Hepatocyte (in vitro differentiated cells): ENCODE results near the gene NOL9. TPM values are rescaled to one million over a fixed set of nuclear protein-coding genes. Genes with fewer than 3 reads are reported as not detected.
A peak's percentile ranks its signal among the peaks of the same experiment; 100 is the strongest.

Experiments used
- DNase-seq: peaks from one replicate; pipeline ENCODE4 v3.0.0-alpha.2; 2016; ENCODE audit warnings: low spot score
- H2AFZ ChIP-seq: fragments of 200-600 bp; sonication (generic); 2 replicates; pipeline ENCODE4 v1.6.0; 2016; ENCODE audit warnings: antibody characterized with exemption, mild to moderate bottlenecking
- H3K27ac ChIP-seq: fragments of 200-600 bp; sonication (generic); 2 replicates; pipeline ENCODE4 v1.5.1; 2016; ENCODE audit warnings: mild to moderate bottlenecking
- H3K27me3 ChIP-seq: fragments of 200-600 bp; sonication (generic); 2 replicates; pipeline ENCODE4 v1.6.1; 2016
- H3K36me3 ChIP-seq: fragments of 200-600 bp; sonication (generic); replicated peaks from 2 replicates; pipeline ENCODE4 v1.5.1; 2016; ENCODE audit warnings: low read depth; ENCODE audit not compliant: insufficient read depth
- H3K4me1 ChIP-seq: fragments of 200-600 bp; sonication (generic); 2 replicates; pipeline ENCODE4 v1.5.1; 2016; ENCODE audit warnings: mild to moderate bottlenecking, moderate library complexity; ENCODE audit not compliant: insufficient read depth
- H3K4me2 ChIP-seq: fragments of 200-600 bp; sonication (generic); 2 replicates; pipeline ENCODE4 v1.6.0; 2016
- H3K4me3 ChIP-seq: fragments of 200-600 bp; sonication (generic); 2 replicates; pipeline ENCODE4 v1.5.1; 2016; ENCODE audit warnings: mild to moderate bottlenecking
- H3K79me2 ChIP-seq: fragments of 200-600 bp; sonication (generic); 2 replicates; pipeline ENCODE4 v1.6.0; 2017; ENCODE audit warnings: mild to moderate bottlenecking
- H3K9me2 ChIP-seq: fragments of 200-600 bp; sonication (generic); replicated peaks from 2 replicates; pipeline ENCODE4 v1.6.0; 2017; ENCODE audit warnings: mild to moderate bottlenecking; ENCODE audit not compliant: insufficient read depth
- H3K9me3 ChIP-seq: fragments of 200-600 bp; sonication (generic); 2 replicates; pipeline ENCODE4 v1.5.1; 2016; ENCODE audit warnings: low read depth, mild to moderate bottlenecking
- H4K20me1 ChIP-seq: fragments of 200-600 bp; sonication (generic); 2 replicates; pipeline ENCODE4 v1.6.0; 2016; ENCODE audit warnings: mild to moderate bottlenecking; ENCODE audit not compliant: insufficient read depth, poor library complexity, severe bottlenecking
- CTCF ChIP-seq: fragments of 200-600 bp; sonication (generic); IDR thresholded peaks from 2 replicates; pipeline ENCODE4 v1.5.1; 2016; ENCODE audit warnings: antibody characterized with exemption, mild to moderate bottlenecking; ENCODE audit not compliant: poor library complexity
- EZH2 ChIP-seq: fragments of 200-600 bp; sonication (generic); IDR thresholded peaks from 2 replicates; pipeline ENCODE4 v1.6.1; 2016; ENCODE audit warnings: antibody characterized with exemption, mild to moderate bottlenecking, borderline replicate concordance
- EZH2phosphoT487 ChIP-seq: fragments of 200-600 bp; sonication (generic); IDR thresholded peaks from one replicate; pipeline ENCODE4 v1.6.1; 2018; ENCODE audit warnings: antibody characterized with exemption, mild to moderate bottlenecking, low read depth, moderate library complexity; ENCODE audit not compliant: unreplicated experiment, severe bottlenecking
- WGBS: methylation state at CpG from one replicate; pipeline ENCODE4 v1.1.6; 2016; ENCODE audit warnings: low lambda C conversion rate; ENCODE audit errors: missing lambda C conversion rate; 5-methylcytosine and 5-hydroxymethylcytosine counted together
- polyA plus RNA-seq: library from polyadenylated mRNA; unstranded; fragments of >200 nt; fragmentation: Nextera tagmentation; extraction: Ambion mirVana; gene quantifications from 2 replicates; pipeline ENCODE4 v1.2.1, GENCODE V29; 2016
- total RNA-seq: library from RNA; depleted of rRNA; stranded (reverse); fragments of >200 nt; gene quantifications from 2 replicates; pipeline ENCODE4 v1.2.3, GENCODE V29; 2014

The NOL9 gene
- total and polyA plus RNA-seq, 2 experiments from 2014 or later, result 13.7 to 21.6 TPM

- no peaks in the 10 kb centered on the region for H3K36me3 ChIP-seq
- no peak overlapping the region for H3K4me3 ChIP-seq
- no peak overlapping the region for H3K4me2 ChIP-seq
- DNase-seq, result no peak
- H3K79me2 ChIP-seq, result no peaks in the 10 kb centered on the region
- 86% methylated on average over 4 of the region's 4 CpGs for WGBS
- H3K27me3 ChIP-seq, result no peaks in the 10 kb centered on the region
- no peaks in the 10 kb centered on the region for H3K9me3 ChIP-seq
- H3K9me2 ChIP-seq, result no peaks in the 10 kb centered on the region
- H2AFZ ChIP-seq, result no peak overlapping the region
- no peak for TF ChIP-seq CTCF
- TF ChIP-seq EZH2phosphoT487, result no peak
- no peak for TF ChIP-seq EZH2
- no peaks in the 10 kb centered on the region for H4K20me1 ChIP-seq
- peaks cover 15% of the 10 kb centered on the region for H3K4me1 ChIP-seq
- H3K27ac ChIP-seq, result no peak overlapping the region
Measured at GRCh38 chr1:6499296-6499695, 55.0 kb downstream of the NOL9 start.

GRCh38 chr1:6498576-6499111, 55.7 kb downstream of the NOL9 start:
- no peak for DNase-seq

GRCh38 chr1:6497867-6498575, 56.3 kb downstream of the NOL9 start:
- no peaks in the 10 kb centered on the region for H3K9me3 ChIP-seq
- DNase-seq, result no peak
- TF ChIP-seq CTCF, result no peak
- no peaks in the 10 kb centered on the region for H3K36me3 ChIP-seq
- peak overlapping the region; percentile 97 for H3K4me3 ChIP-seq
- no peaks in the 10 kb centered on the region for H4K20me1 ChIP-seq
- no peak overlapping the region for H2AFZ ChIP-seq
- H3K79me2 ChIP-seq, result no peaks in the 10 kb centered on the region
- peak overlapping the region; percentile 98 for H3K4me2 ChIP-seq
- H3K9me2 ChIP-seq, result no peaks in the 10 kb centered on the region
- H3K27me3 ChIP-seq, result no peaks in the 10 kb centered on the region
- 47% methylated on average over 19 of the region's 20 CpGs for WGBS
- peaks cover 15% of the 10 kb centered on the region for H3K4me1 ChIP-seq
- no peak overlapping the region for H3K27ac ChIP-seq

More at GRCh38 chr1:6498576-6499111, 55.7 kb downstream of the NOL9 start:
- Histone ChIP-seq H3K27ac (no peak overlapping the region), H3K27me3 (no peaks in the 10 kb centered on the region), H3K4me3 (no peak overlapping the region), H3K4me2 (no peak overlapping the region), H3K79me2 (no peaks in the 10 kb centered on the region), H3K9me2 (no peaks in the 10 kb centered on the region), H2AFZ (no peak overlapping the region), H3K36me3 (no peaks in the 10 kb centered on the region), H3K9me3 (no peaks in the 10 kb centered on the region), H4K20me1 (no peaks in the 10 kb centered on the region), H3K4me1 (peaks cover 15% of the 10 kb centered on the region)
- no peak for TF ChIP-seq EZH2phosphoT487
- TF ChIP-seq EZH2, result no peak
- no peak for TF ChIP-seq CTCF
- WGBS, result 82% methylated on average over 13 of the region's 13 CpGs
